ENCODE results near the gene SPATA2L. TPM values are rescaled to one million over a fixed set of nuclear protein-coding genes. Genes with fewer than 3 reads are reported as not detected.
"Not testable (repeated sequence)": the region's sequence is repeated elsewhere in the genome, so short reads cannot be mapped to it uniquely, and the experiment has no call there.

Gene SPATA2L
- total RNA-seq, 8 experiments from 2014 or later = 2.1 to 10.7 (median 6.2) TPM

- H3K27ac ChIP-seq = no peak overlapping the region
- in situ Hi-C loops (cut with MboI; ENCODE audit: low pct_unique_long_range_greater_than_20kb in 2 of 9, low sequenced_read_pairs in 9 of 9, unreplicated experiment in 9 of 9) = no loop called here
- 100% methylated on average over 1 of the region's 10 CpGs; no CpG with 5 or more reads in 9 of the 10 experiments for WGBS, 10 experiments
- H3K4me3 ChIP-seq = no peak overlapping the region
- peaks cover 5 to 6% of the 10 kb centered on the region in 2 donors for H3K4me1 ChIP-seq (replicated peaks in 1 of 2)
- ATAC-seq (replicated peaks in 6 of 8) = no peak
These were observed 7.7 kb upstream of the SPATA2L start for GRCh38 chr16:89709166-89709565.

DNA sequence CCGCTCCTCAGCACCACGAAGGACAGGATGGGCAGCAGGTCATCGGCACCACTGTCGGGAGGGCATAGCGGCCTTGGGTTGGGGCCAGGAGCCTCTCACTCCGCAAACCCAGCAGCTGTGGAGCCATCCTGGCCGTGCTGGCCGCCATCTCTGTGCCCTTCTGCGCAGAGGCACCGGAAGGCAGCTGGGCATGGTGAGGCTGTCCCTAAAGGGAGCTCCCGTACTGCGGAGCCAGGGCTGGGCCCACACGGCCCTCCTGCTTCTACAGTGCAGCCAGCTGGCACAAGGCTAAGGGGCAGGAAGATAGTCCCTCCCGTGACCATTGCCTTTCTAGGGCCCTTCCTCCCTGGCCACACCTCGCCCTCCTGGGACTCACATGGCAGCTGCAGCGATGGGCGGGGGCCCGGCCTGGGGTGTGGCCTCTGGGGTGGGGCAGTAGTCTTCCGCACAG lies 7.0 kb upstream of the SPATA2L start:
- H3K4me3 ChIP-seq = no peak overlapping the region
- peak in 2 of 8 experiments; percentile 14 to 47 for ATAC-seq (replicated peaks in 6 of 8)
- WGBS, 10 experiments = 97% methylated on average over 7 of the region's 19 CpGs; no CpG with 5 or more reads in 9 of the 10 experiments
- in situ Hi-C loops (cut with MboI; ENCODE audit: low pct_unique_long_range_greater_than_20kb in 2 of 9, low sequenced_read_pairs in 9 of 9, unreplicated experiment in 9 of 9) = no loop called here
- H3K4me1 ChIP-seq (replicated peaks in 1 of 2) = peaks cover 5 to 6% of the 10 kb centered on the region in 2 donors
- no peak overlapping the region for H3K27ac ChIP-seq

- ATAC-seq (replicated peaks in 6 of 8) = peak in 1 of 8 experiments; percentile 2
- 58% methylated on average over 2 of the region's 9 CpGs; no CpG with 5 or more reads in 9 of the 10 experiments for WGBS, 10 experiments
- in situ Hi-C loops (cut with MboI; ENCODE audit: low pct_unique_long_range_greater_than_20kb in 2 of 9, low sequenced_read_pairs in 9 of 9, unreplicated experiment in 9 of 9) = no loop called here
- Histone ChIP-seq H3K4me3 (no peak overlapping the region), H3K27ac (no peak overlapping the region), H3K4me1 (replicated peaks in 1 of 2) (peaks cover 5 to 6% of the 10 kb centered on the region in 2 donors)
These were observed 6.2 kb upstream of the SPATA2L start for GRCh38 chr16:89707695-89708094.

GRCh38 chr16:89706518-89707260 lies 5.2 kb upstream of the SPATA2L start:
- Histone ChIP-seq H3K4me1 (replicated peaks in 1 of 2) (no peaks in the 10 kb centered on the region), H3K4me3 (no peak overlapping the region), H3K27ac (no peak overlapping the region)
- ATAC-seq (replicated peaks in 6 of 8) = no peak
- 0 to 100% (median 100%) methylated on average over 1 of the region's 14 CpGs; no CpG with 5 or more reads in 6 of the 10 experiments for WGBS, 10 experiments
- in situ Hi-C loops (cut with MboI; ENCODE audit: low pct_unique_long_range_greater_than_20kb in 2 of 9, low sequenced_read_pairs in 9 of 9, unreplicated experiment in 9 of 9) = no loop called here

DNA sequence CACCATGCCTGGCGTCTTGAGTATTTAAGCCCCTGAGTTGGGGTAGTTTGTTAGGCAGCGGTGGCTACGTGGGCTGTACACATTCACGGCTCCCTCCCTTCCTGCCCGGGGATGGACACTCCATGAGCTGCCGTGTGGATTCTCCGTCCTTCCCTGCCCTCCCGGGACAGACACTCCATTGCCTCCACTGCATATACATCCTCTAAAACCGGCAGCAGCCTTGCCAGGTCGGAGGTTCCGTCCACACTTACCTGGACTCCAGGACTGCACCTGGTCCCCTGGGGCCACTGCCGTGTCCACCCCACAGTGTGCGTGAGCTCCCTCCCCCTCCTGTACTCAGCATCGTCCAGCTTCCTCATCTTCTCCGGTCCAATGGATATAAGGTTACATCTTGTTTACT lies 3.5 kb upstream of the SPATA2L start:
- in situ Hi-C loops (cut with MboI; ENCODE audit: low pct_unique_long_range_greater_than_20kb in 2 of 9, low sequenced_read_pairs in 9 of 9, unreplicated experiment in 9 of 9) = no loop called here
- 47 to 100% (median 85%) methylated on average over 1 to 9 of the region's 15 CpGs; no CpG with 5 or more reads in 2 of the 10 experiments for WGBS, 10 experiments
- no peak overlapping the region for H3K27ac ChIP-seq
- peaks cover 0 to 3% of the 10 kb centered on the region in 2 donors for H3K4me1 ChIP-seq (replicated peaks in 1 of 2)
- no peak for ATAC-seq (replicated peaks in 6 of 8)
- no peak overlapping the region for H3K4me3 ChIP-seq

- in situ Hi-C loops (cut with MboI; ENCODE audit: low pct_unique_long_range_greater_than_20kb in 2 of 9, low sequenced_read_pairs in 9 of 9, unreplicated experiment in 9 of 9) = no loop called here
- no peak for ATAC-seq (replicated peaks in 6 of 8)
These were observed 2.8 kb upstream of the SPATA2L start for GRCh38 chr16:89704281-89704680.

GRCh38 chr16:89700649-89701424 lies 668 bp downstream of the SPATA2L start:
- H3K27ac ChIP-seq = peak overlapping the region; percentile 47 to 48
- in situ Hi-C loops (cut with MboI; ENCODE audit: low pct_unique_long_range_greater_than_20kb in 2 of 9, low sequenced_read_pairs in 9 of 9, unreplicated experiment in 9 of 9) = no loop called here
- WGBS, 10 experiments = 0% methylated on average over 5 of the region's 78 CpGs; no CpG with 5 or more reads in 9 of the 10 experiments

More at GRCh38 chr16:89704281-89704680, 2.8 kb upstream of the SPATA2L start:
- Histone ChIP-seq H3K4me1 (replicated peaks in 1 of 2) (peaks cover 5 to 7% of the 10 kb centered on the region in 2 donors), H3K27ac (no peak overlapping the region), H3K4me3 (no peak overlapping the region)
- 61 to 88% (median 80%) methylated on average over 2 to 11 of the region's 13 CpGs; no CpG with 5 or more reads in 3 of the 10 experiments for WGBS, 10 experiments

DNA sequence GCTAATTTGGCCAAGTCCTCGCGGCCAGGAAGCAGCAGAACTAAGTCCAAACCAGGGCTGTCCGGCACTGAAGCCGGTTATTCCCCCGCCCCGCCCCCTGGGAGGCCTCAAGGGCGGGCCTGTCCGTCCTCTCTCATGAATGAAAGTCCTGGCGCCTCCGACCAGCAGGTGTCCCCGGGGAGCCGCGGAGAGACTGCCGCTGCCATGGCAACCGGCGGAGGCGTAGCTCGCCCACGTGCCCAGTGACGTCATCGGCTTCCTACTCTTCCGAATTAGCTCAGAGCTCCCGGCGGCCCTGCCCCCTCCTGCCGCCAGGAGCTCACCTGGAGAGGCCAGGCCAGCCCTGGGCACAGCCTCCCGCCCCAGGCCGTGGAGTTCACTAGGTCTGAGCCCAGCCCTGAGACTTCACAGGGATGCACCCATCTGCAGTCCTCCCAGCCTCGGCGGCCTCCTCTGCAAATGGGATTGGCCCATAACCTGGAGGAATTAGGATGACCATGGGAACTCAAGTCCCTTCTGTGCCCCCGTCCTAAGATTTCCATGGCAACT lies 1.3 kb downstream of the SPATA2L start:
- in situ Hi-C loops (cut with MboI; ENCODE audit: low pct_unique_long_range_greater_than_20kb in 2 of 9, low sequenced_read_pairs in 9 of 9, unreplicated experiment in 9 of 9) = no loop called here
- peak; percentile 53 to 62 (median 60) for ATAC-seq (replicated peaks in 6 of 8)
- WGBS, 10 experiments = 0% methylated on average over 2 to 3 of the region's 30 CpGs; no CpG with 5 or more reads in 7 of the 10 experiments
- Histone ChIP-seq H3K4me3 (peak overlapping the region; percentile 45 to 86 (median 63)), H3K27ac (peak overlapping the region; percentile 47 to 48), H3K4me1 (replicated peaks in 1 of 2) (peaks cover 5 to 7% of the 10 kb centered on the region in 2 donors)

More at GRCh38 chr16:89700649-89701424, 668 bp downstream of the SPATA2L start:
- Histone ChIP-seq H3K4me1 (replicated peaks in 1 of 2) (peaks cover 5 to 7% of the 10 kb centered on the region in 2 donors), H3K4me3 (peak overlapping the region; percentile 45 to 86 (median 63))
- peak; percentile 7 to 40 (median 32) for ATAC-seq (replicated peaks in 6 of 8)

DNA sequence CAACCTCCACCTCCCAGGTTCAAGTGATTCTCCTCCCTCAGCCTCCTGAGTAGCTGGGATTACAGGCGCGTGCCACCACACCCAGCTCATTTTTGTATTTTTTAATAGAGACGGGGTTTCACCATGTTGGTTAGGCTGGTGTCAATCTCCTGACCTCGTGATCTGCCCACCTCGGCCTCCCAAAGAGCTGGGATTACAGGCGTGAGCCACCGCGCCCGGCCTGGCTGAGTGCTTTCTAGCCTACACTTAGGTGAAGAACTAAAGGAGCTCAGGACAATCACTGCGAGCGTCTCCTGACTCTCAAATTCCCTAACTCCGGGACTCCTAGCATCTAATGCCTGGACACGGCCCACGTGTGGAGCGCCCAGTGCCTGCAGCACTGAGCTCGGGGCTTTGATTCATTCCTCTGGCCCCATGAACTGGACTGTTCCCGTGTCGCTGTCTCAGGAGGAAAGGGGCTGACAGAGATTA lies 1.8 kb downstream of the SPATA2L start:
- H3K4me1 ChIP-seq (replicated peaks in 1 of 2); in situ Hi-C loops (cut with MboI; ENCODE audit: low pct_unique_long_range_greater_than_20kb in 2 of 9, low sequenced_read_pairs in 9 of 9, unreplicated experiment in 9 of 9); ATAC-seq (replicated peaks in 6 of 8): not testable (repeated sequence)
- 0 to 80% (median 67%) methylated on average over 1 to 10 of the region's 18 CpGs; no CpG with 5 or more reads in 5 of the 10 experiments for WGBS, 10 experiments
- H3K4me3 ChIP-seq = peak overlapping the region in 4 of 5 donors; percentile 56 to 86 (median 64)
- peak overlapping the region in 1 of 2 donors; percentile 13 for H3K27ac ChIP-seq

- in situ Hi-C loops (cut with MboI; ENCODE audit: low pct_unique_long_range_greater_than_20kb in 2 of 9, low sequenced_read_pairs in 9 of 9, unreplicated experiment in 9 of 9); H3K4me3 ChIP-seq; ATAC-seq (replicated peaks in 6 of 8); H3K27ac ChIP-seq; H3K4me1 ChIP-seq (replicated peaks in 1 of 2): not testable (repeated sequence)
- 88 to 100% (median 96%) methylated on average over 2 to 14 of the region's 14 CpGs; no CpG with 5 or more reads in 2 of the 10 experiments for WGBS, 10 experiments
These were observed 2.8 kb downstream of the SPATA2L start for GRCh38 chr16:89698717-89699116.

- Histone ChIP-seq H3K27ac (no peak overlapping the region), H3K4me1 (replicated peaks in 1 of 2) (peaks cover 5 to 7% of the 10 kb centered on the region in 2 donors), H3K4me3 (no peak overlapping the region)
- 93 to 100% (median 100%) methylated on average over 1 to 6 of the region's 32 CpGs; no CpG with 5 or more reads in 7 of the 10 experiments for WGBS, 10 experiments
- in situ Hi-C loops (cut with MboI; ENCODE audit: low pct_unique_long_range_greater_than_20kb in 2 of 9, low sequenced_read_pairs in 9 of 9, unreplicated experiment in 9 of 9) = no loop called here
- no peak for ATAC-seq (replicated peaks in 6 of 8)
These were observed 3.7 kb downstream of the SPATA2L start for GRCh38 chr16:89697616-89698331.

DNA sequence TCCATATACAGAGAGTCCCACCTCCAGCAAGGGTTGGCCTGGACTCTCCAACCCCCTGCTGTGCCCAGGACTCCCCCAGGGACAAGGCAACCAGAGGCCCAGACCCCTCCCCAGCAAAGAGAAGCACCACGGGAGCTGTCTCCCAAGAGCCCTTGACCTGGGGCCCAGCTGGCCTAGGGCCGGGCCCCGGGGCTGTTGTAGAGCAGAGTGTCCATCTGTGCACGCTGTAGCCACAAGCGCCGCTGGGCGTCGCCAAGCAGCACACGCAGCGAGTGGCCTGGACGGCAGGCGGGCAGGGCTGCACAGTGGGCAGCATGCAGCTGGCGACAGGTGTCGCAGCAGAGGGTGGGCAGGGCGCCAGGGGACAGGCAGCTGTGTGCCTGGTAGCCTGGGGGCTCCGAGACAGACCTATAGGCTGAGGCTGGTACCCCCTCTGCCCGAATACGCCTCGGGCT lies 4.3 kb downstream of the SPATA2L start:
- no peak for ATAC-seq (replicated peaks in 6 of 8)
- 82 to 100% (median 94%) methylated on average over 3 to 9 of the region's 19 CpGs; no CpG with 5 or more reads in 7 of the 10 experiments for WGBS, 10 experiments
- Histone ChIP-seq H3K4me3 (no peak overlapping the region), H3K4me1 (replicated peaks in 1 of 2) (peaks cover 5 to 7% of the 10 kb centered on the region in 2 donors), H3K27ac (no peak overlapping the region)
- in situ Hi-C loops (cut with MboI; ENCODE audit: low pct_unique_long_range_greater_than_20kb in 2 of 9, low sequenced_read_pairs in 9 of 9, unreplicated experiment in 9 of 9) = no loop called here

Data from motor neuron (in vitro differentiated cells).